Mucosa of rectum (tissue), 2 donors: ENCODE results near the gene GAGE12J.
"Not testable (repeated sequence)": the region's sequence is repeated elsewhere in the genome, so short reads cannot be mapped to it uniquely, and the experiment has no call there.

ENCODE experiments used
- H3K27ac ChIP-seq, 2 donors: one replicate each; pipeline ENCODE4 v1.7.0; 2013; ENCODE audit warnings: inconsistent platforms in 2 of 2, low read depth in 2 of 2, low read length in 2 of 2
- H3K27me3 ChIP-seq, 2 donors: one replicate each; pipeline ENCODE4 v1.7.0; 2013; ENCODE audit warnings: low read length in 2 of 2; ENCODE audit not compliant: control insufficient read depth in 2 of 2, insufficient read depth in 2 of 2
- H3K36me3 ChIP-seq, 2 donors: one replicate each; pipeline ENCODE4 v1.7.0; 2013; ENCODE audit warnings: low read length in 2 of 2; ENCODE audit not compliant: control insufficient read depth in 2 of 2, insufficient read depth in 2 of 2
- H3K4me1 ChIP-seq, 2 donors: one replicate each; pipeline ENCODE4 v1.7.0; 2013; ENCODE audit warnings: low read length in 2 of 2, mild to moderate bottlenecking in 1 of 2; ENCODE audit not compliant: control insufficient read depth in 2 of 2, insufficient read depth in 2 of 2
- H3K4me3 ChIP-seq, 2 donors: one replicate each; pipeline ENCODE4 v1.7.0; 2013; ENCODE audit warnings: low read length in 2 of 2
- H3K9ac ChIP-seq, 2 donors: one replicate each; pipeline ENCODE4 v1.7.0; 2013; ENCODE audit warnings: low read length in 2 of 2, low read depth in 1 of 2, mild to moderate bottlenecking in 1 of 2
- H3K9me3 ChIP-seq, 2 donors: one replicate each; pipeline ENCODE4 v1.7.0; 2013; ENCODE audit warnings: low read length in 2 of 2; ENCODE audit not compliant: control insufficient read depth in 2 of 2
- donor health status: healthy.
- donor health status: Normal muscosa, but diverticular disease.

Gene GAGE12J

GRCh38 chrX:49308604-49309269 is 13.1 kb upstream of the GAGE12J start:
- peak overlapping the region in 1 of 2 donors; percentile 29 for H3K27ac ChIP-seq
- H3K9me3 ChIP-seq, result no peaks in the 10 kb centered on the region
- peak overlapping the region; percentile 14 to 17 for H3K9ac ChIP-seq
- H3K36me3 ChIP-seq, result no peaks in the 10 kb centered on the region
- peaks cover 0 to 5% of the 10 kb centered on the region in 2 donors for H3K27me3 ChIP-seq
- H3K4me3 ChIP-seq, result peak overlapping the region; percentile 62 to 67
- peaks cover 0 to 9% of the 10 kb centered on the region in 2 donors for H3K4me1 ChIP-seq

GRCh38 chrX:49309401-49309981 is 12.3 kb upstream of the GAGE12J start:
- Histone ChIP-seq H3K9me3 (no peaks in the 10 kb centered on the region), H3K4me1 (peaks cover 0 to 9% of the 10 kb centered on the region in 2 donors), H3K9ac (peak overlapping the region; percentile 27 to 41), H3K27me3 (peaks cover 0 to 5% of the 10 kb centered on the region in 2 donors), H3K27ac (peak overlapping the region in 1 of 2 donors; percentile 29), H3K4me3 (peak overlapping the region; percentile 62 to 67), H3K36me3 (no peaks in the 10 kb centered on the region)

- H3K4me1 ChIP-seq, result peaks cover 0 to 9% of the 10 kb centered on the region in 2 donors
- H3K27me3 ChIP-seq, result peaks cover 0 to 5% of the 10 kb centered on the region in 2 donors
- no peak overlapping the region for H3K27ac ChIP-seq
- no peak overlapping the region for H3K9ac ChIP-seq
- no peak overlapping the region for H3K4me3 ChIP-seq
- H3K36me3 ChIP-seq, result no peaks in the 10 kb centered on the region
- H3K9me3 ChIP-seq, result no peaks in the 10 kb centered on the region
Measured at GRCh38 chrX:49310371-49310770, 11.5 kb upstream of the GAGE12J start.

GRCh38 chrX:49312176-49312575 is 9.7 kb upstream of the GAGE12J start:
- Histone ChIP-seq H3K36me3 (no peaks in the 10 kb centered on the region), H3K27ac (no peak overlapping the region), H3K4me1 (peaks cover 0 to 9% of the 10 kb centered on the region in 2 donors), H3K4me3 (no peak overlapping the region), H3K9me3 (no peaks in the 10 kb centered on the region), H3K27me3 (peaks cover 0 to 5% of the 10 kb centered on the region in 2 donors), H3K9ac (no peak overlapping the region)

- Histone ChIP-seq H3K27ac (no peak overlapping the region), H3K36me3 (no peaks in the 10 kb centered on the region), H3K27me3 (peaks cover 0 to 3% of the 10 kb centered on the region in 2 donors), H3K9me3 (no peaks in the 10 kb centered on the region), H3K4me3 (no peak overlapping the region), H3K9ac (no peak overlapping the region), H3K4me1 (no peaks in the 10 kb centered on the region)
Measured at GRCh38 chrX:49316085-49316484, 5.8 kb upstream of the GAGE12J start.

- H3K27me3 ChIP-seq, H3K4me3 ChIP-seq, H3K9me3 ChIP-seq, H3K9ac ChIP-seq, H3K4me1 ChIP-seq, H3K36me3 ChIP-seq, H3K27ac ChIP-seq: not testable (repeated sequence)
Measured at GRCh38 chrX:49322266-49322665, 429 bp downstream of the GAGE12J start.

GRCh38 chrX:49323735-49324134 is 1.9 kb downstream of the GAGE12J start:
- H3K4me3 ChIP-seq, H3K9ac ChIP-seq, H3K9me3 ChIP-seq, H3K4me1 ChIP-seq, H3K27ac ChIP-seq, H3K27me3 ChIP-seq, H3K36me3 ChIP-seq: not testable (repeated sequence)

- not testable (repeated sequence) for H3K4me1 ChIP-seq, H3K27ac ChIP-seq, H3K9ac ChIP-seq, H3K36me3 ChIP-seq, H3K9me3 ChIP-seq, H3K4me3 ChIP-seq, H3K27me3 ChIP-seq
Measured at GRCh38 chrX:49330421-49330820, 8.6 kb downstream of the GAGE12J start.

- H3K27ac ChIP-seq, H3K4me1 ChIP-seq, H3K27me3 ChIP-seq, H3K9me3 ChIP-seq, H3K36me3 ChIP-seq, H3K9ac ChIP-seq, H3K4me3 ChIP-seq: not testable (repeated sequence)
Measured at GRCh38 chrX:49331282-49331681, 9.4 kb downstream of the GAGE12J start, which contains the start of gene GAGE13. Gene GAGE13 (plus strand): TSS chrX:49331582. CDS start chrX:49332738, 1,156 bp downstream.

- H3K27me3 ChIP-seq, H3K4me1 ChIP-seq, H3K9ac ChIP-seq, H3K9me3 ChIP-seq, H3K4me3 ChIP-seq, H3K36me3 ChIP-seq, H3K27ac ChIP-seq: not testable (repeated sequence)
Measured at GRCh38 chrX:49331841-49332240, 10.0 kb downstream of the GAGE12J start.
